Measurements from ENCODE around the gene MFN2.

MFN2 gene

GRCh38 chr1:12021616-12022015 is 41.4 kb downstream of the MFN2 start:
- WGBS (ENCODE audit: extremely low coverage, insufficient coverage, low lambda C conversion rate) = no CpG with 5 or more reads among the region's 9 CpGs
- H4K5ac ChIP-seq (ENCODE audit: low read length) = no peak overlapping the region
- no peak overlapping the region for H4K8ac ChIP-seq (ENCODE audit: low read depth, low read length)
- H3K27me3 ChIP-seq (ENCODE audit: insufficient read depth, low read length, poor library complexity) = no peaks in the 10 kb centered on the region
- H3K4ac ChIP-seq (ENCODE audit: low read depth, low read length) = no peak overlapping the region
- H3K79me2 ChIP-seq (ENCODE audit: control insufficient read depth, insufficient read depth, low read length) = peaks cover 15% of the 10 kb centered on the region
- H3K27ac ChIP-seq (ENCODE audit: low read depth, low read length) = no peak overlapping the region
- no peak overlapping the region for H2BK120ac ChIP-seq (ENCODE audit: low read depth, low read length)
- no peak overlapping the region for H2AK5ac ChIP-seq (ENCODE audit: low read length)
- H3K4me3 ChIP-seq (ENCODE audit: low read length) = no peak overlapping the region
- no peak overlapping the region for H2BK15ac ChIP-seq (replicated peaks; ENCODE audit: low read depth)
- no peak for DNase-seq
- no peaks in the 10 kb centered on the region for H3K4me1 ChIP-seq (ENCODE audit: control insufficient read depth, low read depth, low read length)
- H3K4me2 ChIP-seq (ENCODE audit: low read length) = no peak overlapping the region
- peaks cover 13% of the 10 kb centered on the region for H3K36me3 ChIP-seq (ENCODE audit: control insufficient read depth, insufficient read depth, low read length)
- no peak overlapping the region for H3K23ac ChIP-seq (ENCODE audit: low read length)
- H3K79me1 ChIP-seq (ENCODE audit: low read length) = peaks cover 13% of the 10 kb centered on the region
- no peak overlapping the region for H3K18ac ChIP-seq (ENCODE audit: low read length)
- no peak overlapping the region for H3K9ac ChIP-seq (ENCODE audit: low read length)
- no peak overlapping the region for H3K56ac ChIP-seq (ENCODE audit: low read length)
- H2BK5ac ChIP-seq (ENCODE audit: low read length) = no peak overlapping the region

- no peaks in the 10 kb centered on the region for H3K4me1 ChIP-seq (ENCODE audit: control insufficient read depth, low read depth, low read length)
- H2BK120ac ChIP-seq (ENCODE audit: low read depth, low read length) = no peak overlapping the region
- no peak overlapping the region for H3K9ac ChIP-seq (ENCODE audit: low read length)
- no peak for DNase-seq
- no peak overlapping the region for H3K27ac ChIP-seq (ENCODE audit: low read depth, low read length)
- no peak overlapping the region for H4K8ac ChIP-seq (ENCODE audit: low read depth, low read length)
- H3K4me2 ChIP-seq (ENCODE audit: low read length) = no peak overlapping the region
- H4K5ac ChIP-seq (ENCODE audit: low read length) = no peak overlapping the region
- WGBS (ENCODE audit: extremely low coverage, insufficient coverage, low lambda C conversion rate) = no CpG with 5 or more reads among the region's 14 CpGs
- no peak overlapping the region for H2AK5ac ChIP-seq (ENCODE audit: low read length)
- H3K18ac ChIP-seq (ENCODE audit: low read length) = no peak overlapping the region
- H3K36me3 ChIP-seq (ENCODE audit: control insufficient read depth, insufficient read depth, low read length) = peaks cover 13% of the 10 kb centered on the region
- H3K56ac ChIP-seq (ENCODE audit: low read length) = no peak overlapping the region
- H3K4me3 ChIP-seq (ENCODE audit: low read length) = no peak overlapping the region
- H3K79me2 ChIP-seq (ENCODE audit: control insufficient read depth, insufficient read depth, low read length) = peaks cover 15% of the 10 kb centered on the region
- H2BK15ac ChIP-seq (replicated peaks; ENCODE audit: low read depth) = no peak overlapping the region
- no peak overlapping the region for H3K23ac ChIP-seq (ENCODE audit: low read length)
- H3K4ac ChIP-seq (ENCODE audit: low read depth, low read length) = no peak overlapping the region
- no peaks in the 10 kb centered on the region for H3K27me3 ChIP-seq (ENCODE audit: insufficient read depth, low read length, poor library complexity)
- peaks cover 13% of the 10 kb centered on the region for H3K79me1 ChIP-seq (ENCODE audit: low read length)
- H2BK5ac ChIP-seq (ENCODE audit: low read length) = no peak overlapping the region
Measured at GRCh38 chr1:12022036-12022435, 41.8 kb downstream of the MFN2 start.

- Histone ChIP-seq H2BK15ac (replicated peaks; ENCODE audit: low read depth) (no peak overlapping the region), H2AK5ac (ENCODE audit: low read length) (no peak overlapping the region), H3K4me2 (ENCODE audit: low read length) (no peak overlapping the region), H2BK5ac (ENCODE audit: low read length) (no peak overlapping the region), H3K79me1 (ENCODE audit: low read length) (peaks cover 6% of the 10 kb centered on the region), H3K4me3 (ENCODE audit: low read length) (no peak overlapping the region), H3K27ac (ENCODE audit: low read depth, low read length) (no peak overlapping the region), H3K56ac (ENCODE audit: low read length) (no peak overlapping the region), H3K4me1 (ENCODE audit: control insufficient read depth, low read depth, low read length) (no peaks in the 10 kb centered on the region), H3K36me3 (ENCODE audit: control insufficient read depth, insufficient read depth, low read length) (peaks cover 16% of the 10 kb centered on the region), H4K5ac (ENCODE audit: low read length) (no peak overlapping the region), H3K23ac (ENCODE audit: low read length) (no peak overlapping the region), H3K18ac (ENCODE audit: low read length) (no peak overlapping the region), H3K4ac (ENCODE audit: low read depth, low read length) (no peak overlapping the region), H2BK120ac (ENCODE audit: low read depth, low read length) (no peak overlapping the region), H3K27me3 (ENCODE audit: insufficient read depth, low read length, poor library complexity) (no peaks in the 10 kb centered on the region), H3K9ac (ENCODE audit: low read length) (no peak overlapping the region), H4K8ac (ENCODE audit: low read depth, low read length) (no peak overlapping the region), H3K79me2 (ENCODE audit: control insufficient read depth, insufficient read depth, low read length) (peaks cover 3% of the 10 kb centered on the region)
- DNase-seq = no peak
- WGBS (ENCODE audit: extremely low coverage, insufficient coverage, low lambda C conversion rate) = no CpG with 5 or more reads among the region's 10 CpGs
Measured at GRCh38 chr1:12026586-12026985, 46.3 kb downstream of the MFN2 start.

- Histone ChIP-seq H4K5ac (ENCODE audit: low read length) (no peak overlapping the region), H3K36me3 (ENCODE audit: control insufficient read depth, insufficient read depth, low read length) (peaks cover 13% of the 10 kb centered on the region), H3K79me2 (ENCODE audit: control insufficient read depth, insufficient read depth, low read length) (no peaks in the 10 kb centered on the region), H2BK5ac (ENCODE audit: low read length) (no peak overlapping the region), H3K4me2 (ENCODE audit: low read length) (no peak overlapping the region), H3K4me3 (ENCODE audit: low read length) (no peak overlapping the region), H3K4ac (ENCODE audit: low read depth, low read length) (no peak overlapping the region), H2BK15ac (replicated peaks; ENCODE audit: low read depth) (no peak overlapping the region), H3K27ac (ENCODE audit: low read depth, low read length) (no peak overlapping the region), H3K27me3 (ENCODE audit: insufficient read depth, low read length, poor library complexity) (no peaks in the 10 kb centered on the region), H3K56ac (ENCODE audit: low read length) (no peak overlapping the region), H3K4me1 (ENCODE audit: control insufficient read depth, low read depth, low read length) (no peaks in the 10 kb centered on the region), H2AK5ac (ENCODE audit: low read length) (no peak overlapping the region), H3K79me1 (ENCODE audit: low read length) (no peaks in the 10 kb centered on the region), H3K18ac (ENCODE audit: low read length) (no peak overlapping the region), H4K8ac (ENCODE audit: low read depth, low read length) (no peak overlapping the region), H2BK120ac (ENCODE audit: low read depth, low read length) (no peak overlapping the region), H3K9ac (ENCODE audit: low read length) (no peak overlapping the region), H3K23ac (ENCODE audit: low read length) (no peak overlapping the region)
- WGBS (ENCODE audit: extremely low coverage, insufficient coverage, low lambda C conversion rate) = no CpG with 5 or more reads among the region's 8 CpGs
- DNase-seq = no peak
Measured at GRCh38 chr1:12028248-12028647, 48.0 kb downstream of the MFN2 start.

- no CpG with 5 or more reads among the region's 19 CpGs for WGBS (ENCODE audit: extremely low coverage, insufficient coverage, low lambda C conversion rate)
- no peak for DNase-seq
- H3K36me3 ChIP-seq (ENCODE audit: control insufficient read depth, insufficient read depth, low read length) = peaks cover 11% of the 10 kb centered on the region
Measured at GRCh38 chr1:12028957-12029511, 48.8 kb downstream of the MFN2 start.

GRCh38 chr1:12029720-12030339 is 49.6 kb downstream of the MFN2 start:
- no peak overlapping the region for H2AK5ac ChIP-seq (ENCODE audit: low read length)
- no CpG with 5 or more reads among the region's 32 CpGs for WGBS (ENCODE audit: extremely low coverage, insufficient coverage, low lambda C conversion rate)
- no peak overlapping the region for H2BK5ac ChIP-seq (ENCODE audit: low read length)
- no peak overlapping the region for H3K4me2 ChIP-seq (ENCODE audit: low read length)
- H3K4me1 ChIP-seq (ENCODE audit: control insufficient read depth, low read depth, low read length) = no peaks in the 10 kb centered on the region
- H3K4me3 ChIP-seq (ENCODE audit: low read length) = no peak overlapping the region
- H3K36me3 ChIP-seq (ENCODE audit: control insufficient read depth, insufficient read depth, low read length) = peaks cover 10% of the 10 kb centered on the region
- no peak overlapping the region for H3K56ac ChIP-seq (ENCODE audit: low read length)
- H2BK15ac ChIP-seq (replicated peaks; ENCODE audit: low read depth) = no peak overlapping the region
- DNase-seq = no peak
- H3K23ac ChIP-seq (ENCODE audit: low read length) = no peak overlapping the region
- no peak overlapping the region for H3K4ac ChIP-seq (ENCODE audit: low read depth, low read length)
- H2BK120ac ChIP-seq (ENCODE audit: low read depth, low read length) = no peak overlapping the region
- no peak overlapping the region for H4K5ac ChIP-seq (ENCODE audit: low read length)
- H3K79me1 ChIP-seq (ENCODE audit: low read length) = no peaks in the 10 kb centered on the region
- H3K79me2 ChIP-seq (ENCODE audit: control insufficient read depth, insufficient read depth, low read length) = no peaks in the 10 kb centered on the region
- H3K27ac ChIP-seq (ENCODE audit: low read depth, low read length) = no peak overlapping the region
- H3K9ac ChIP-seq (ENCODE audit: low read length) = no peak overlapping the region
- no peaks in the 10 kb centered on the region for H3K27me3 ChIP-seq (ENCODE audit: insufficient read depth, low read length, poor library complexity)
- no peak overlapping the region for H3K18ac ChIP-seq (ENCODE audit: low read length)
- no peak overlapping the region for H4K8ac ChIP-seq (ENCODE audit: low read depth, low read length)

More at GRCh38 chr1:12028957-12029511, 48.8 kb downstream of the MFN2 start:
- Histone ChIP-seq H4K8ac (ENCODE audit: low read depth, low read length) (no peak overlapping the region), H3K4me1 (ENCODE audit: control insufficient read depth, low read depth, low read length) (no peaks in the 10 kb centered on the region), H2BK120ac (ENCODE audit: low read depth, low read length) (no peak overlapping the region), H3K27me3 (ENCODE audit: insufficient read depth, low read length, poor library complexity) (no peaks in the 10 kb centered on the region), H4K5ac (ENCODE audit: low read length) (no peak overlapping the region), H3K4ac (ENCODE audit: low read depth, low read length) (no peak overlapping the region), H3K4me3 (ENCODE audit: low read length) (no peak overlapping the region), H3K79me2 (ENCODE audit: control insufficient read depth, insufficient read depth, low read length) (no peaks in the 10 kb centered on the region), H3K4me2 (ENCODE audit: low read length) (no peak overlapping the region), H3K56ac (ENCODE audit: low read length) (no peak overlapping the region), H2AK5ac (ENCODE audit: low read length) (no peak overlapping the region), H2BK15ac (replicated peaks; ENCODE audit: low read depth) (no peak overlapping the region), H3K27ac (ENCODE audit: low read depth, low read length) (no peak overlapping the region), H3K79me1 (ENCODE audit: low read length) (no peaks in the 10 kb centered on the region), H2BK5ac (ENCODE audit: low read length) (no peak overlapping the region), H3K9ac (ENCODE audit: low read length) (no peak overlapping the region), H3K18ac (ENCODE audit: low read length) (no peak overlapping the region), H3K23ac (ENCODE audit: low read length) (no peak overlapping the region)
